Keratinocyte (primary cell): ENCODE data around the gene TXK. TPM values are rescaled to one million over a fixed set of nuclear protein-coding genes. Genes with fewer than 3 reads are reported as not detected.
A peak's percentile ranks its signal among the peaks of the same experiment; 100 is the strongest.

Source experiments
- DNase-seq: peaks from one replicate; pipeline ENCODE4 v3.0.0-alpha.2; 2011; ENCODE audit warnings: low read depth, missing footprints, low spot score
- FAIRE-seq: peaks from 2 replicates; lab custom pipeline; 2011; peaks lifted over from hg19 to GRCh38; lab: Jason Lieb, UNC
- H2AFZ ChIP-seq: 2 replicates; pipeline ENCODE4 v1.6.0; 2012; ENCODE audit warnings: low read length, control low read depth, inconsistent platforms; ENCODE audit not compliant: control insufficient read depth
- H3K27ac ChIP-seq: 2 replicates; pipeline ENCODE4 v1.5.1; 2011; ENCODE audit warnings: low read length; ENCODE audit not compliant: control insufficient read depth, insufficient read depth
- H3K27me3 ChIP-seq: 3 replicates; pipeline ENCODE4 v1.6.0; 2011; ENCODE audit warnings: low read length; ENCODE audit not compliant: control insufficient read depth, insufficient read depth; ENCODE audit errors: extremely low read depth
- H3K36me3 ChIP-seq, 2 experiments: 2 replicates in 1 of 2; 3 replicates in 1 of 2; pipeline ENCODE4 v1.5.1; 2011; ENCODE audit warnings: low read length in 2 of 2, mild to moderate bottlenecking in 1 of 2; ENCODE audit not compliant: control insufficient read depth in 2 of 2, insufficient read depth in 2 of 2; ENCODE audit errors: extremely low read depth in 1 of 2
- H3K4me1 ChIP-seq: 3 replicates; pipeline ENCODE4 v1.5.1; 2011; ENCODE audit warnings: low read length; ENCODE audit not compliant: control insufficient read depth, insufficient read depth; ENCODE audit errors: extremely low read depth
- H3K4me2 ChIP-seq: 3 replicates; pipeline ENCODE4 v1.6.0; 2011; ENCODE audit warnings: low read depth, low read length; ENCODE audit not compliant: control insufficient read depth, insufficient read depth; ENCODE audit errors: extremely low read depth
- H3K4me3 ChIP-seq, 3 experiments: fragments of 200-600 bp in 1 of 3; sonication (generic) in 1 of 3; 2 replicates in 2 of 3; 3 replicates in 1 of 3; pipeline ENCODE4 v1.5.1; 2011 to 2016; ENCODE audit warnings: low read length in 3 of 3, mild to moderate bottlenecking in 3 of 3, control low read depth in 2 of 3, inconsistent platforms in 1 of 3, low read depth in 1 of 3, mixed read lengths in 1 of 3, mixed run types in 1 of 3, moderate library complexity in 1 of 3; ENCODE audit not compliant: control insufficient read depth in 2 of 3, insufficient read depth in 2 of 3; ENCODE audit errors: extremely low read depth in 1 of 3
- H3K79me2 ChIP-seq: 2 replicates; pipeline ENCODE4 v1.6.0; 2012; ENCODE audit warnings: low read length; ENCODE audit not compliant: control insufficient read depth, insufficient read depth
- H3K9ac ChIP-seq: 3 replicates; pipeline ENCODE4 v1.6.0; 2011; ENCODE audit warnings: low read length; ENCODE audit not compliant: control insufficient read depth, insufficient read depth; ENCODE audit errors: extremely low read depth
- H3K9me1 ChIP-seq: 3 replicates; pipeline ENCODE4 v1.6.0; 2011; ENCODE audit warnings: low read length; ENCODE audit not compliant: control insufficient read depth, insufficient read depth; ENCODE audit errors: extremely low read depth
- H3K9me3 ChIP-seq: 2 replicates; pipeline ENCODE4 v1.5.1; 2012; ENCODE audit warnings: low read depth, low read length; ENCODE audit not compliant: control insufficient read depth
- H4K20me1 ChIP-seq: 3 replicates; pipeline ENCODE4 v1.6.0; 2011; ENCODE audit warnings: low read length; ENCODE audit not compliant: control insufficient read depth, insufficient read depth; ENCODE audit errors: extremely low read depth
- EZH2 ChIP-seq: IDR thresholded peaks from one replicate; pipeline ENCODE4 v1.6.1; 2012; ENCODE audit warnings: inconsistent platforms, mild to moderate bottlenecking, low read length, moderate library complexity
- dilution Hi-C: fragments of 300-500 bp; cut with MboI; formaldehyde crosslinking; loops from one replicate; pipeline ENCODE4 v1.7.0; 2020; ENCODE audit warnings: low sequenced_read_pairs; ENCODE audit not compliant: extremely low pct_ligation_motif_present
- polyA plus RNA-seq, 5 experiments: library from polyadenylated mRNA; depleted of rRNA in 3 of 5; stranded (reverse) in 3 of 5; stranded (forward) in 1 of 5; unstranded in 1 of 5; fragments of >200 nt; gene quantifications; 1 replicate in 1 of 5; 2 replicates in 3 of 5; 3 replicates in 1 of 5; pipeline versions ENCODE4 v1.2.1 to v1.2.3, GENCODE V29; 2011 to 2012; ENCODE audit warnings: missing spikeins in 2 of 5, low read depth in 1 of 5, low replicate concordance in 1 of 5
- TF ChIP-seq, protein P1 (sequence below), 3 experiments: IDR thresholded peaks in 1 of 3; conservative IDR thresholded peaks in 1 of 3; optimal IDR thresholded peaks in 1 of 3; 2 replicates in 2 of 3; 3 replicates in 1 of 3; pipeline versions ENCODE3 to v1.5.1; 2011; ENCODE audit warnings: low read length in 3 of 3, mild to moderate bottlenecking in 3 of 3, moderate library complexity in 2 of 3, control low read depth in 1 of 3, inconsistent platforms in 1 of 3; ENCODE audit not compliant: insufficient read depth in 2 of 3; ENCODE audit errors: extremely low read depth in 1 of 3

TXK gene
- polyA plus RNA-seq, 1 donor (not counting 4 experiments of a cell fraction or from before 2014, with no cell fraction given): 0.12 TPM

DNA sequence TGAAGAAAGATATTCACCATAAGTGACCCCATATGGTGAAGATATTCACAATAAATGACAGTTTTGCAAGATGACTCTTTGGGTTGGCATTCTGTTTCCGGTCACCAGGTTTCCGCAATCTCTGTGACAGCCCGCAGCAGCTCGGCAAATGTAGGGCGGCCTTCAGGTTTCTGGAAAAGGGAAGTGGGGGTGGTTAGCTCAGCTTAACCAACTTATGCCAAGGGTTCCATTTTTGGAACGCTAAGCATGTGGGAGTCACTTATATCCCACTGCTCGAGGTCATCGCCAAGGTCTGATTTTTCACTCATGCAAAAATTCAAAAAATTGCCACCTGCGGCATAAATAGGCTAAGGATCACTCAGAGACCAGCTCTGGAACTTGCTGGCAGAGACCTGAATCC lies 66.5 kb downstream of the TXK start:
- no peak for DNase-seq
- Histone ChIP-seq H3K9ac (no peak overlapping the region), H3K4me3 (no peak overlapping the region), H3K9me3 (no peaks in the 10 kb centered on the region), H3K27ac (no peak overlapping the region), H3K4me1 (no peaks in the 10 kb centered on the region), H3K79me2 (no peaks in the 10 kb centered on the region), H3K27me3 (no peaks in the 10 kb centered on the region), H3K4me2 (no peak overlapping the region), H3K36me3 (no peaks in the 10 kb centered on the region), H4K20me1 (no peaks in the 10 kb centered on the region), H2AFZ (no peak overlapping the region), H3K9me1 (no peaks in the 10 kb centered on the region)
- TF ChIP-seq EZH2: no peak
- TF ChIP-seq, protein P1, sequence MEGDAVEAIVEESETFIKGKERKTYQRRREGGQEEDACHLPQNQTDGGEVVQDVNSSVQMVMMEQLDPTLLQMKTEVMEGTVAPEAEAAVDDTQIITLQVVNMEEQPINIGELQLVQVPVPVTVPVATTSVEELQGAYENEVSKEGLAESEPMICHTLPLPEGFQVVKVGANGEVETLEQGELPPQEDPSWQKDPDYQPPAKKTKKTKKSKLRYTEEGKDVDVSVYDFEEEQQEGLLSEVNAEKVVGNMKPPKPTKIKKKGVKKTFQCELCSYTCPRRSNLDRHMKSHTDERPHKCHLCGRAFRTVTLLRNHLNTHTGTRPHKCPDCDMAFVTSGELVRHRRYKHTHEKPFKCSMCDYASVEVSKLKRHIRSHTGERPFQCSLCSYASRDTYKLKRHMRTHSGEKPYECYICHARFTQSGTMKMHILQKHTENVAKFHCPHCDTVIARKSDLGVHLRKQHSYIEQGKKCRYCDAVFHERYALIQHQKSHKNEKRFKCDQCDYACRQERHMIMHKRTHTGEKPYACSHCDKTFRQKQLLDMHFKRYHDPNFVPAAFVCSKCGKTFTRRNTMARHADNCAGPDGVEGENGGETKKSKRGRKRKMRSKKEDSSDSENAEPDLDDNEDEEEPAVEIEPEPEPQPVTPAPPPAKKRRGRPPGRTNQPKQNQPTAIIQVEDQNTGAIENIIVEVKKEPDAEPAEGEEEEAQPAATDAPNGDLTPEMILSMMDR (optimal IDR thresholded peaks at IDR 0.05 in 1 of 3, IDR thresholded peaks at IDR 0.05 in 1 of 3, conservative IDR thresholded peaks at IDR 0.05 in 1 of 3; ENCODE audit: extremely low read depth in 1 of 3, insufficient read depth in 2 of 3, low read length in 3 of 3): no peak
- dilution Hi-C loops: no loop called here
- no peak for FAIRE-seq

DNA sequence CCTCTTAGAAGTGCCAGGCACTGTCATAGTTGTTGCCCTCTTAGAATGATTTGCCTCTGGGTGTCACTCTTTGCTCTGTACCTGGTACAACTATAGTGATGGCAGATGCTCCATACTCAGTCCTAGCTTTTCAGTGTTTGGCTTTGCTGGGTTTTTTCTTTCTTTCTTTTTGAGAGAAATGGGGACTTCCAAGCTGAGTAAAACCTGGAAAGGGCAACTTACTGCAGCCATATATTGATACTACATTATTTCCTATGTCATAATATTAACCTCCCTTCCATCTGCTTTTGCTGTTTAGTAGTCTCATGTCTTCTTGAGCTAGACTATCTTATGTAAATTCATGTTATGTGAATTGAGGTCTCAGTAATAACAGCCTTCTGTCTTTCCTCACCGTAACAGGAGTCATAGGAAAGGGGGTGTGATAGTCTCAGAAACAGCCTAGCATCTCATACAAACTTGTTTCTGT lies 68.4 kb downstream of the TXK start:
- Histone ChIP-seq H3K27me3 (no peaks in the 10 kb centered on the region), H3K36me3 (no peaks in the 10 kb centered on the region), H3K9ac (no peak overlapping the region), H3K9me1 (no peaks in the 10 kb centered on the region), H3K9me3 (no peaks in the 10 kb centered on the region), H3K27ac (no peak overlapping the region), H3K4me3 (no peak overlapping the region), H4K20me1 (no peaks in the 10 kb centered on the region), H3K4me1 (no peaks in the 10 kb centered on the region), H2AFZ (no peak overlapping the region), H3K4me2 (no peak overlapping the region), H3K79me2 (no peaks in the 10 kb centered on the region)
- DNase-seq: no peak
- dilution Hi-C loops: no loop called here
- no peak for FAIRE-seq
- no peak for TF ChIP-seq EZH2
- TF ChIP-seq, protein P1 (optimal IDR thresholded peaks at IDR 0.05 in 1 of 3, IDR thresholded peaks at IDR 0.05 in 1 of 3, conservative IDR thresholded peaks at IDR 0.05 in 1 of 3; ENCODE audit: extremely low read depth in 1 of 3, insufficient read depth in 2 of 3, low read length in 3 of 3): peak in 1 of 3 experiments; percentile 15
